HCT116 (cell line): ENCODE data around the gene PDLIM4. TPM values are rescaled to one million over a fixed set of nuclear protein-coding genes. Genes with fewer than 3 reads are reported as not detected.

ENCODE experiments used
- ATAC-seq: fragments of 200-7000 bp; cut with Tn5 transposase; 2 replicates; pipeline ENCODE4 v1.9.1; 2020; ENCODE audit warnings: mild to moderate bottlenecking, moderate library complexity
- BruUV-seq: library from RNA; stranded (reverse); fragments of 400-500 nt; replicated peaks from 2 replicates; lab custom pipeline; 2021; lab: Mats Ljungman, UMichigan
- CTCF ChIA-PET: fragments of 300-600 bp; sonication (Branson Sonifier 250); formaldehyde crosslinking; loops from one replicate; lab custom pipeline; 2021; ENCODE audit warnings: antibody characterized with exemption; lab: Charles Lee
- POLR2A ChIA-PET: fragments of 300-600, 350-600 bp; sonication (Branson Sonifier 250); formaldehyde crosslinking; loops from one replicate; lab custom pipeline; 2021; ENCODE audit warnings: antibody characterized with exemption; lab: Charles Lee
- RAD21 ChIA-PET, 2 experiments: fragments of 300-600 bp; sonication (Branson Sonifier 250); formaldehyde crosslinking; loops; one replicate each; lab custom pipeline; 2023; ENCODE audit warnings: low total read pairs in 2 of 2; ENCODE audit not compliant: uncharacterized antibody in 2 of 2, unreplicated experiment in 2 of 2, low non-redundant PET in 1 of 2; lab: Charles Lee
- DNase-seq: peaks from one replicate; pipeline ENCODE4 v3.0.0-alpha.2; 2010; ENCODE audit warnings: low read depth, low spot score
- H2AFZ ChIP-seq: fragments of 200-600 bp; shearing (Covaris generic), sonication (generic); 2 replicates; pipeline ENCODE4 v1.6.1; 2017; ENCODE audit warnings: low read depth, mixed run types, mixed read lengths, antibody characterized with exemption, low read length; ENCODE audit not compliant: poor library complexity, severe bottlenecking
- H3K27ac ChIP-seq: 2 replicates; pipeline ENCODE4 v1.5.1; 2012; ENCODE audit warnings: low read depth, low read length
- H3K27me3 ChIP-seq: fragments of 200-600 bp; sonication (generic); 2 replicates; pipeline ENCODE4 v1.6.1; 2016; ENCODE audit warnings: mixed run types, low read length, mixed read lengths; ENCODE audit not compliant: insufficient read depth
- H3K36me3 ChIP-seq, 2 experiments: fragments of 200-500 bp in 1 of 2; fragments of 200-600 bp in 1 of 2; sonication (Bioruptor generic) in 1 of 2; sonication (generic) in 1 of 2; 2 replicates each; pipeline versions ENCODE4 v1.5.1 to v1.6.1; 2014 to 2016; ENCODE audit warnings: low read length in 2 of 2, inconsistent platforms in 1 of 2, mixed read lengths in 1 of 2, mixed run types in 1 of 2; ENCODE audit not compliant: insufficient read depth in 2 of 2, control insufficient read depth in 1 of 2
- H3K4me1 ChIP-seq, 2 experiments: fragments of 200-600 bp in 1 of 2; sonication (generic) in 1 of 2; 2 replicates each; pipeline versions ENCODE4 v1.5.1 to v1.6.1; 2012 to 2017; ENCODE audit warnings: low read length in 2 of 2, inconsistent platforms in 1 of 2, mild to moderate bottlenecking in 1 of 2, mixed read lengths in 1 of 2, mixed run types in 1 of 2, moderate library complexity in 1 of 2; ENCODE audit not compliant: insufficient read depth in 2 of 2, control insufficient read depth in 1 of 2
- H3K4me2 ChIP-seq: fragments of 200-600 bp; sonication (generic); 2 replicates; pipeline ENCODE4 v1.6.1; 2017; ENCODE audit warnings: mixed run types, low read length, mixed read lengths
- H3K4me3 ChIP-seq, 2 experiments: fragments of 200-600 bp in 1 of 2; sonication (generic) in 1 of 2; replicated peaks in 1 of 2; 2 replicates each; pipeline ENCODE4 v1.5.1; 2011 to 2016; ENCODE audit warnings: low read length in 2 of 2, control low read depth in 1 of 2, low read depth in 1 of 2, mild to moderate bottlenecking in 1 of 2, mixed read lengths in 1 of 2, mixed run types in 1 of 2
- H3K79me2 ChIP-seq: fragments of 200-600 bp; sonication (generic); 2 replicates; pipeline ENCODE4 v1.6.1; 2017; ENCODE audit warnings: mild to moderate bottlenecking, mixed run types, low read length, moderate library complexity, mixed read lengths; ENCODE audit not compliant: insufficient read depth
- H3K9ac ChIP-seq: fragments of 200-600 bp; sonication (generic); 2 replicates; pipeline ENCODE4 v1.6.1; 2016; ENCODE audit warnings: low read length, mixed read lengths
- H3K9me2 ChIP-seq: fragments of 200-600 bp; sonication (generic), shearing (Covaris generic); 2 replicates; pipeline ENCODE4 v1.6.1; 2017; ENCODE audit warnings: mixed run types, mild to moderate bottlenecking, moderate library complexity; ENCODE audit not compliant: insufficient read depth
- H3K9me3 ChIP-seq, 2 experiments: fragments of 200-500 bp in 1 of 2; fragments of 200-600 bp in 1 of 2; sonication (Bioruptor generic) in 1 of 2; sonication (generic) in 1 of 2; 2 replicates each; pipeline ENCODE4 v1.6.1; 2014 to 2017; ENCODE audit warnings: low read length in 2 of 2, mixed read lengths in 2 of 2, inconsistent platforms in 1 of 2, low read depth in 1 of 2, mild to moderate bottlenecking in 1 of 2, mixed run types in 1 of 2, moderate library complexity in 1 of 2; ENCODE audit not compliant: control insufficient read depth in 1 of 2, insufficient read depth in 1 of 2
- H4K20me1 ChIP-seq: fragments of 200-600 bp; sonication (generic), shearing (Covaris generic); 2 replicates; pipeline ENCODE4 v1.6.1; 2017; ENCODE audit warnings: mixed run types, mild to moderate bottlenecking, moderate library complexity; ENCODE audit not compliant: insufficient read depth
- CBX3 ChIP-seq: IDR thresholded peaks from 2 replicates; pipeline ENCODE4 v1.6.1; 2012; ENCODE audit warnings: low read depth
- CEBPB ChIP-seq: IDR thresholded peaks from 2 replicates; pipeline ENCODE4 v1.6.1; 2012; ENCODE audit warnings: low read depth
- ELF1 ChIP-seq: IDR thresholded peaks from 2 replicates; pipeline ENCODE4 v1.6.1; 2012; ENCODE audit warnings: low read depth, borderline replicate concordance
- EZH2 ChIP-seq: fragments of 200-600 bp; sonication (generic); IDR thresholded peaks from 2 replicates; pipeline ENCODE4 v1.6.1; 2017; ENCODE audit warnings: antibody characterized with exemption, mixed run types
- EZH2phosphoT487 ChIP-seq: fragments of 200-600 bp; IDR thresholded peaks from 2 replicates; pipeline ENCODE4 v1.6.1; 2018; ENCODE audit warnings: antibody characterized with exemption, borderline replicate concordance
- FOSL1 ChIP-seq: IDR thresholded peaks from 2 replicates; pipeline ENCODE4 v1.6.1; 2012; ENCODE audit warnings: low read depth
- JUND ChIP-seq: IDR thresholded peaks from 2 replicates; pipeline ENCODE4 v1.6.1; 2012
- POLR2AphosphoS5 ChIP-seq: IDR thresholded peaks from 2 replicates; pipeline ENCODE4 v1.6.1; 2011; ENCODE audit warnings: mild to moderate bottlenecking, low read depth, low read length, moderate library complexity
- RAD21 ChIP-seq: IDR thresholded peaks from 2 replicates; pipeline ENCODE4 v1.6.1; 2012; ENCODE audit warnings: low read depth, mild to moderate bottlenecking
- SIN3A ChIP-seq: IDR thresholded peaks from 2 replicates; pipeline ENCODE4 v1.6.1; 2012; ENCODE audit warnings: low read depth
- SP1 ChIP-seq: IDR thresholded peaks from 2 replicates; pipeline ENCODE4 v1.6.1; 2012; ENCODE audit warnings: low read depth
- SRF ChIP-seq: IDR thresholded peaks from 2 replicates; pipeline ENCODE4 v1.6.1; 2012; ENCODE audit warnings: low read depth
- TCF7L2 ChIP-seq: IDR thresholded peaks from 2 replicates; pipeline ENCODE4 v1.7.0; 2011; ENCODE audit warnings: borderline replicate concordance, inconsistent platforms; ENCODE audit not compliant: insufficient read depth, insufficient read length; ENCODE audit errors: extremely low read depth
- ZBTB33 ChIP-seq: IDR thresholded peaks from 2 replicates; pipeline ENCODE4 v1.6.1; 2011; ENCODE audit warnings: mild to moderate bottlenecking, low read length, moderate library complexity; ENCODE audit not compliant: insufficient replicate concordance; ENCODE audit errors: extremely low read depth
- ZFX ChIP-seq: fragments of 450-650 bp; IDR thresholded peaks from 2 replicates; pipeline ENCODE4 v1.6.1; 2017
- ZNF274 ChIP-seq: fragments of 200-500 bp; sonication (Bioruptor generic); IDR thresholded peaks from 2 replicates; pipeline ENCODE4 v1.6.1; 2014; ENCODE audit warnings: mild to moderate bottlenecking, low read depth, low read length, inconsistent platforms
- intact Hi-C: fragments of 100-400 bp; cut with micrococcal nuclease; formaldehyde crosslinking; loops from 2 replicates; pipeline ENCODE4 v1.10.0; 2022
- total RNA-seq: library from RNA; stranded (reverse); gene quantifications from one replicate; pipeline ENCODE4 v1.2.1, GENCODE V29; 2021; ENCODE audit not compliant: unreplicated experiment
- TF ChIP-seq, protein P1 (sequence below), 3 experiments: fragments of 200-600 bp in 1 of 3; sonication (generic) in 1 of 3; IDR thresholded peaks in 2 of 3; conservative IDR thresholded peaks in 1 of 3; 2 replicates each; pipeline ENCODE4 v1.5.1; 2012 to 2017; ENCODE audit warnings: low read depth in 2 of 3, low read length in 2 of 3, antibody characterized with exemption in 1 of 3, borderline replicate concordance in 1 of 3, control low read depth in 1 of 3, mild to moderate bottlenecking in 1 of 3, mixed read lengths in 1 of 3, mixed run types in 1 of 3, moderate library complexity in 1 of 3; ENCODE audit not compliant: insufficient read depth in 1 of 3
- TF ChIP-seq, protein P2 (sequence below): IDR thresholded peaks from 2 replicates; pipeline ENCODE4 v1.6.1; 2012
- TF ChIP-seq, protein P3 (sequence below): IDR thresholded peaks from 2 replicates; pipeline ENCODE4 v1.6.1; 2012; ENCODE audit warnings: low read depth

The PDLIM4 gene
- total RNA-seq, 1 experiment from 2014 or later, result not detected

DNA sequence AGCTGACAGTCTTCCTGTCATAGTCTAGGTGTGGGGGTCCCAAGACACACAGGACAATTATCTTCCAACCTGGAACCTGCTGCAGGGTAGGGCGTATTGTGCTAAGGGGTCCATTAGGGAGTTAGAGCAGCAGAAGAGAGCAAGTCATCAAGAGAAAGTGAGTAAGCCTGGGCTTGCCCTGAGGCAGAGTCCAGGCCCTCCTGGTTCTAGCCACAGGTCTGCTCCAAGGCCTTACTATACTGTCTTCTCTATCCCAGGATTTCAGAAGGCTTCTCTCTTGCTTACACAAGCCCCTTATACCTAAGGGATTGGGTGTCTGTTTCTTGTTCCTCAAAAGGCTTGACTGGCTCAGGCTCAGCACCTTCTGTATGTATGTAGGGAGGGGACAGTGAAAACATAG lies 37.5 kb upstream of the PDLIM4 start:
- Histone ChIP-seq H3K4me2 (no peak overlapping the region), H3K4me3 (no peak overlapping the region), H3K79me2 (peaks cover 18% of the 10 kb centered on the region; the same call in 1 of the 2 replicates), H3K4me1 (peaks cover 2 to 13% of the 10 kb centered on the region in 2 experiments), H2AFZ (no peak overlapping the region), H3K36me3 (peaks cover 3 to 10% of the 10 kb centered on the region in 2 experiments; a peak in 3 of 4 replicates), H3K27me3 (no peaks in the 10 kb centered on the region), H3K9me3 (no peaks in the 10 kb centered on the region), H3K9ac (no peak overlapping the region), H3K9me2 (no peaks in the 10 kb centered on the region; the same call in 1 of the 2 replicates), H4K20me1 (no peaks in the 10 kb centered on the region), H3K27ac (no peak overlapping the region)
- ChIA-PET POLR2A (no interaction called here), RAD21 (no interaction called here), CTCF (no interaction called here)
- no TSS peak for BruUV-seq
- no peak for ATAC-seq
- no peak for DNase-seq
- intact Hi-C loops, result no loop called here
- no peak for TF ChIP-seq ZNF274
- TF ChIP-seq EZH2, result no peak
- TF ChIP-seq JUND, result no peak
- TF ChIP-seq SP1, result no peak
- TF ChIP-seq TCF7L2, result no peak
- no peak for TF ChIP-seq SRF
- no peak for TF ChIP-seq SIN3A
- no peak for TF ChIP-seq ZFX
- no peak for TF ChIP-seq EZH2phosphoT487
- no peak for TF ChIP-seq CEBPB
- TF ChIP-seq ELF1, result no peak
- TF ChIP-seq, protein P1, sequence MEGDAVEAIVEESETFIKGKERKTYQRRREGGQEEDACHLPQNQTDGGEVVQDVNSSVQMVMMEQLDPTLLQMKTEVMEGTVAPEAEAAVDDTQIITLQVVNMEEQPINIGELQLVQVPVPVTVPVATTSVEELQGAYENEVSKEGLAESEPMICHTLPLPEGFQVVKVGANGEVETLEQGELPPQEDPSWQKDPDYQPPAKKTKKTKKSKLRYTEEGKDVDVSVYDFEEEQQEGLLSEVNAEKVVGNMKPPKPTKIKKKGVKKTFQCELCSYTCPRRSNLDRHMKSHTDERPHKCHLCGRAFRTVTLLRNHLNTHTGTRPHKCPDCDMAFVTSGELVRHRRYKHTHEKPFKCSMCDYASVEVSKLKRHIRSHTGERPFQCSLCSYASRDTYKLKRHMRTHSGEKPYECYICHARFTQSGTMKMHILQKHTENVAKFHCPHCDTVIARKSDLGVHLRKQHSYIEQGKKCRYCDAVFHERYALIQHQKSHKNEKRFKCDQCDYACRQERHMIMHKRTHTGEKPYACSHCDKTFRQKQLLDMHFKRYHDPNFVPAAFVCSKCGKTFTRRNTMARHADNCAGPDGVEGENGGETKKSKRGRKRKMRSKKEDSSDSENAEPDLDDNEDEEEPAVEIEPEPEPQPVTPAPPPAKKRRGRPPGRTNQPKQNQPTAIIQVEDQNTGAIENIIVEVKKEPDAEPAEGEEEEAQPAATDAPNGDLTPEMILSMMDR (IDR thresholded peaks at IDR 0.05 in 2 of 3, conservative IDR thresholded peaks at IDR 0.05 in 1 of 3; ENCODE audit: borderline replicate concordance in 1 of 3, insufficient read depth in 1 of 3, low read depth in 2 of 3, low read length in 2 of 3), result no peak
- no peak for TF ChIP-seq RAD21
- TF ChIP-seq ZBTB33, result no peak
- TF ChIP-seq, protein P2, sequence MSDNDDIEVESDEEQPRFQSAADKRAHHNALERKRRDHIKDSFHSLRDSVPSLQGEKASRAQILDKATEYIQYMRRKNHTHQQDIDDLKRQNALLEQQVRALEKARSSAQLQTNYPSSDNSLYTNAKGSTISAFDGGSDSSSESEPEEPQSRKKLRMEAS, result no peak
- no peak for TF ChIP-seq POLR2AphosphoS5
- TF ChIP-seq, protein P3, sequence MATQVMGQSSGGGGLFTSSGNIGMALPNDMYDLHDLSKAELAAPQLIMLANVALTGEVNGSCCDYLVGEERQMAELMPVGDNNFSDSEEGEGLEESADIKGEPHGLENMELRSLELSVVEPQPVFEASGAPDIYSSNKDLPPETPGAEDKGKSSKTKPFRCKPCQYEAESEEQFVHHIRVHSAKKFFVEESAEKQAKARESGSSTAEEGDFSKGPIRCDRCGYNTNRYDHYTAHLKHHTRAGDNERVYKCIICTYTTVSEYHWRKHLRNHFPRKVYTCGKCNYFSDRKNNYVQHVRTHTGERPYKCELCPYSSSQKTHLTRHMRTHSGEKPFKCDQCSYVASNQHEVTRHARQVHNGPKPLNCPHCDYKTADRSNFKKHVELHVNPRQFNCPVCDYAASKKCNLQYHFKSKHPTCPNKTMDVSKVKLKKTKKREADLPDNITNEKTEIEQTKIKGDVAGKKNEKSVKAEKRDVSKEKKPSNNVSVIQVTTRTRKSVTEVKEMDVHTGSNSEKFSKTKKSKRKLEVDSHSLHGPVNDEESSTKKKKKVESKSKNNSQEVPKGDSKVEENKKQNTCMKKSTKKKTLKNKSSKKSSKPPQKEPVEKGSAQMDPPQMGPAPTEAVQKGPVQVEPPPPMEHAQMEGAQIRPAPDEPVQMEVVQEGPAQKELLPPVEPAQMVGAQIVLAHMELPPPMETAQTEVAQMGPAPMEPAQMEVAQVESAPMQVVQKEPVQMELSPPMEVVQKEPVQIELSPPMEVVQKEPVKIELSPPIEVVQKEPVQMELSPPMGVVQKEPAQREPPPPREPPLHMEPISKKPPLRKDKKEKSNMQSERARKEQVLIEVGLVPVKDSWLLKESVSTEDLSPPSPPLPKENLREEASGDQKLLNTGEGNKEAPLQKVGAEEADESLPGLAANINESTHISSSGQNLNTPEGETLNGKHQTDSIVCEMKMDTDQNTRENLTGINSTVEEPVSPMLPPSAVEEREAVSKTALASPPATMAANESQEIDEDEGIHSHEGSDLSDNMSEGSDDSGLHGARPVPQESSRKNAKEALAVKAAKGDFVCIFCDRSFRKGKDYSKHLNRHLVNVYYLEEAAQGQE, result no peak
- TF ChIP-seq FOSL1, result no peak
- no peak for TF ChIP-seq CBX3
